Stimulated activated CD8-positive, alpha-beta memory T cell treated with anti-CD3 and anti-CD28 coated beads, Interleukin-15, amount 100 ng/mL, for 4 hours (primary cell): ENCODE measurements around the gene MARK2.

ENCODE experiments used
- DNase-seq, 2 donors: peaks; one replicate each; pipeline ENCODE4 v3.0.0-alpha.2; 2020; ENCODE audit warnings: low read depth in 2 of 2

Gene MARK2

DNA sequence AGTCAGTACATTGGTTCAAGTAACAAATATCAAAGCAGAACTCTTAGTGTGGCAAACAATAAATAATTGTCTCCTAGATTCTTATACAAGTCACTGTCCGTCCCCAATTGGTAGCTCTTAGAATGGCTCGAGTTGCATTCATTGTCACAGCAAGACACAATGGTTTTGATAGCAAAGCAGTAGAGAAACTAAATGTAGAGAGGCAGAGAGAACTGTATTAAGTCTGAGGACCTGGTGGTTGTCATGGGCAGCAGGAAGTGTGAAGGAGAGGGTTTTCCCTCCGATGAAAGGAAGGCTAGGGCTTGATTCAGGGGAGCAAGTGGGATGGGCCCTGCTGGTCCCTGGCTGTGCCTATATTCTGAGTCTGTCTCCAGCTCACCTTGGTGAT, 41.5 kb downstream of the MARK2 start:
- DNase-seq = no peak

DNA sequence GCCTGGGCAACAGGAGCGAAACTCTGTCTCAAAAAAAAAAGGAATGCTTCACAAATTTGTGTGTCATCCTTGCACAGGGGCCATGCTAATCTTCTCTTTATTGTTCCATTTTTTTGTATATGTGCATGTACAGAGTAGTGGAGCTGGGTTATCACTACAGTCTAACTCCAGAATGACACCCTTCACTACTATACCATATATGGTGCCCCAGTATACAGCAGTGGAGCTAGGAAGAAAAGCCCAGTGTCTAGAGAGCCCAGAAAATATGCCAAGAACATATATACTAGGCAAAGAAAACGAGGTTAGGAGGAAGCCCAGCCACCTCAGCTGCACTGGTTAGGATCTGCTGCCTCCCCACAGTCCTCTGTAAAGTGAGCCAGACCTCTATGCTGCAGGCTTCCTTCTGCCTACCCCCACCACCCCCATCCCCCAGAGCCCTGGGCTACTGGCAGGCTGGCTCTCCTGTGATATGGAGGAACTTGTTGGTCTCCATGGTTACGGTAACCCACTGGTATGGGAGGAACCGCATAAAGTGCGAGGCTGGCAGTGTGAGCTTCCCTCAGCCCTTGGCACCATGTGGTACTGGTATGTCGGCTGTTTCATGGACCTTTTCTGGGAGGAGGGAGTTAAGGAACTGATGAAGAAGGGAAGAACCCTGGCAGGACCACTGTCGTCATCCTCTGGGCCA, 43.8 kb downstream of the MARK2 start:
- DNase-seq = no peak

DNA sequence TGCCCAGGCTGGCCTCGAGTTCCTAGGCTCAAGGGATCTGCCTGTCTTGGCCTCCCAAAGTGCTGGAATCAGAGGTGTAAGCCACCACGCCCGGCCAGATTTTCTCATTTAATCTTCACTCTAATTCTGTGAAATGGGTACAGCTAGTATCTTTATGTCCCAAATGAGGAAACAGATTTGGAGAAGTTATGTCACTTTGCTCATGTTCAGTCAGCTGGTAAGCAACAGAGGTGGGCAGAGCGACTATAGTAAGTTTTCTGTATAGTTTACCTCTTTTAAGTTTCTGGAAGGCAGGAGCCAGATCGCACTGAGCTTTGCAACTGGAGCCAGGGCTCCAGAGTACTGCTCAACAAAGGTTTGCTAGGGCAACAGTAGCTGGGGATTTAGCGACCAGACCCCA, 44.9 kb downstream of the MARK2 start:
- no peak for DNase-seq

DNA sequence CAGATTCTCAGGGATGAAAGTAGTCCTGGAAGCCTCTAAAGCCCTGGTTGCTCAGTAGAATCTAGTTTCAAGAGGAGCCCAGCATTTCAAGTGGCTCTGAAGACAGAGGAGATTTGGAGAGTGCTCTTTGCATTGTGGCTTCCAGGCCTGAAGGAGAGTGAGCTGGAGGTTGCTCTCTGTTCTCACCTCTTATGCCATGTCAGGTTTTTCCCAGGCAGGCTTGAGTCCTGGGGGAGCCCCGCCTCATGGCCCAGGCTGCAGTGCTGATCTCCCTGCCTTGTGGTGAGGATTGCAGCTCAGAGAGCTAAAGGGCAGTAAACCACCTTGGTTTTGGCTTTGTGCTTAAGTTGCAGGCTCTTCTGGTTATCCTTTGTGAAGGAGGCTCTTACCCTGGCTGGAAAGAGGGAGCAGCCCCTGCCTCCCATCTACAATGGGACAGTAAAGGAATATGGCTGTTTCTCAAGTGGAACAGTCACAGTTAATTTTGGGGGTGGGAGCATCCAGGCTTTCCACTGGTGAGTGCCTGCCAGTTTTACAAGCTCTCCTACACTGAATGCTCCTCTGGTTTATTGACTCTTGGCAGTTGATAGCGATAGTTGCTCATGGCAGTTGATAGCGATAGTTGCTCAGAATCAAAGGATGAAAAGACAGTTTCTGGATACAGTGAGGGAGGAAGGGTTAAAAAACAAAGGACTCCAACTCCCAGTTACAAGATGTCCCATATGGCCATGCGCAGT, 45.5 kb downstream of the MARK2 start:
- DNase-seq = no peak

DNA sequence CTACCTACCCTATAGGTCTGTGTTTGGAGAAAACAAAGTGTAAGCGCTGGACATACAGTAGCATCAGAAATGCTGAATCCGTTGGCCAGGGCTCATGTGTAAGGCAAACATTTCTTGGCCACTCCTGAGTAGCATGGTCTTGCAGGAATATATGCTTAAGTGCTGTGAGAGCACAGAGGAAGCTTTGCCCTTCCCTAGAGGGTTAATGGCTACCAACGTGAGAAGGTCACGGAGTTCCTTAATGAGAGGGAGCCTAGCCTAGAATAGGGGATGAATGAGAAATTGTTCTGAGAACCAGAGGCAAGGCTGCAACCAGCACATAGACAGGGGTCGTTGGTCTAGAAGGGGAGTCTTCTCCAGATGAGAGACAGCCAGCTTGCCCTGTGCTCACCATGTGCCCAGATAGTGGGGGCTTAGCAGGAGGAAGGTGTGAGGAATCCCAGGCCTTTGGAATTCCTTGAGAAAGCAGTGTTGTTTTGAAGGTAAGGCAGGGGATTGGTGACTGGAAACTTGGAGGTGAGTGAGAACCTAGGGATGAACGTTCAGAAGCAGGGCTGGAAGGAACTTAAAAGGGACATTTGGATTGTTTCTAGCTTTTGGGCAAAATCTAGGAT, 48.6 kb downstream of the MARK2 start:
- no peak for DNase-seq

DNA sequence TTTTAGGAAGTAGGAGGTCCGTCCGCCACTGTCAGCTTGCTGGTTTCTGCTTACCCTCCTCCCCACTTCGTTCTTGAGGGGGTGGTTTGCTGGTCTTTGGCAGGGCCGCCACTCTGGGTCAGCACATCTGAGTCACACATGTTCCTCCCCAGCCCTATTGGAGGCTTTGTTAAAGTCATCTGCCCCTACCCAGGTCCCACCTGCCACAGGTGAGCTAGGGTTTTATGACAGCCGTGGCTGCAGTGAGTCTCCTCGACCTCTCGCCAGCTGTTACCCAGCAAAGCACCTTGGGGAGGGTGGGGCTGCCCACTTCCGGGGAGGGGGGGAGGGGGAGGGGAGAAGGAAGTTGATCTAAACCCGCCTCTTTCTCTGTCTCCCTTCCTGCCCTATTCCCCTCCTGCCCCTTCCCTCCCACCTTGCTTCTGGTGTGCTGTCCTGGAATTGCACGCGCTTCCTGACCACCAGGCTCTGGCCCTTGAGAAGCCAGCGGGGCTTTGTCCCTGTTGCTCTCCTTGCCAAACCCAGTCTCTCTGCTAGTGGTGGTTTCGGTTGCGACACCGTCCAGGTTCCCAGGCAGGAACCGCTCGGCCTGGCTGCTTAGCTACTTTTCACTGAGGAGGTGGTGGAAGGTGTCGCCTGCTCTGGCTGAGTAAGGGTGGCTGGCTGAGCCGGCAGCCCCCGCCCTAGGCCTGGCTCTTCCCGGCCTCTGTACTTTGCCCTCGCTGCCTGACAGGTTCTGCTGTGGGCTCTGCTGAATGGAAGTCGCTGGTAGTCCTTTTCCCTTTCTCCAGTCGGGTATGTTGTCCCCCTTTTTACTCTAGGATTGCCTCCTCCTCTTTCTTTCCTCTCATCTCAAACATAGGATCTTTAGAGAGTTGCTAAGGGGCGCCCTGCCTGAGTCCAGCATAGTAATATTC, 49.5 kb downstream of the MARK2 start:
- DNase-seq = peak; percentile 28 to 43

DNA sequence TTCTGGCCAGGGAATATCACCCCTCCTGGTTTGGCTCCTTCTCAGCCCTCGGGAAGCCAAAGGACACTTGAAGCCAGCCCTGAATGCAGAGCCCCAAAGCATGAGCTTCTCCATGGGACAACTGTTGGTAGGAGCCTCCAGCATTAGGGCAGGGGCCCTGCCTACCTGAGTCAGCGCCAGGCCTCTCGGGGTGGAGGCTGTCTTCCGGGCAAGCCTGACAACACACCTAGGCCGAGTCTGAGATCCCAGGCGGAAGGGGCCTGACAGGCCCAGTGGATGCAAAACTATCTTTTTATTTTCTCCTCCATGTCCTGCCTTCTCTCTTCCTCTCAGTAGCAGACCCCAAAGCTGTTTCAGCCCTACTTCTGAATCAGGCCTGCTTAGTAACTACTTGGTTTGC, 50.4 kb downstream of the MARK2 start:
- DNase-seq = no peak

DNA sequence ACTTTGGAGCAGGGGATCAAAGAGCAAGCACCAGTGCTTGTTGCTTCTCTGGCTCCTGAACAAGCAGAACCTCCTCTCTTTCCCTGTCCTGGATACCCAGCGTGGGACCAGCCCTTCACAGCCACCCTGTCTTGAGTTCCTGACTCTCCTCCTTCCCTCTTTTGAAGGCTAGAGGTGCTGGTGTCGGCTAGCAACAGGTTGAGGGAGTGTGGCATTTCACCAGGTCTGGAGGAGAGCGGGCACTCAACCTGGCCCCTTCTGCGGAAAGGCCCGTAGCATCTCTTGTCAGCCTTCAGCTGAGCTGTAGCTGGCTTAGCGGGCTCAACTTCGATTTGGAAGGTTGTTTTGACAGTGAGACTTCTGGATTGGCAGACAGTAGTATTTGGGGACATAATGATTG, 51.5 kb downstream of the MARK2 start:
- no peak for DNase-seq

DNA sequence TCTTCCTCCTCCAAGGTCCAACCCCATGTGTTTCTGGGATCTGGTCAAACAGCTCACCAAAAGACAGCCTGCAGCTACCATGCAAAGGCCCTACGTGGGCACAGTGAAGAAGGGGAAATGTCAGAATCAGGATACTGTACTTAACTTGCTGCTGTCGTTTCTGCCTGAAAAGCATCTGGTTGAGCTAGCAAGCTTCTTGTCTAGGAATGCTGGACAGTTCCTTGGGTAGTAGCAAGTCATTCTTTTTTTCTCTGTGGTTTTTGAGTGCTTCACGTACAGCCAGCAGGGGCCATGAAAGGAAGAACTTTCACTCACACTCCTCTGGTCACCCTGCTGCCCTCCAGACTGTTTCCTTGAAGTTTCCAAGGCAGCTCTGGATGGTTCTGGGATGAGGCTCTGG, 53.3 kb downstream of the MARK2 start:
- DNase-seq = no peak

DNA sequence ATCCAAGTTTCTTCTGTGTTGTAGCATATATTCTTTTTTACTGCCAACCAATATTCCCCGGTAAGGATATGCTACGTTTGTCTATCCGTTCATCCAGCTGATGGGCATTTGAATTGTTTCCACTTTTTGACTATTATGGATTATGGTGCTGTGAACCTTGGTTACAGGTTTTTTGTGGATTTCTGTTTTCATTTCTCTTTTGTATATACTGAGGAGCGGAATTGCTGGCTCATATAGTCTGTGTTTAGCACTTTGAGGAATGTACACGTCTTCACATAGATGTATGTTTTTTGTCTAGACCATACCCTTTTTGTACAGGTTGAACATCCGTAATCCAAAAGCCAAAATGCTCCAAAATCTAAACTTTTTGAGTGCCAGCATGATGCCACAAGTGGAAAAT, 54.4 kb downstream of the MARK2 start:
- DNase-seq = no peak

DNA sequence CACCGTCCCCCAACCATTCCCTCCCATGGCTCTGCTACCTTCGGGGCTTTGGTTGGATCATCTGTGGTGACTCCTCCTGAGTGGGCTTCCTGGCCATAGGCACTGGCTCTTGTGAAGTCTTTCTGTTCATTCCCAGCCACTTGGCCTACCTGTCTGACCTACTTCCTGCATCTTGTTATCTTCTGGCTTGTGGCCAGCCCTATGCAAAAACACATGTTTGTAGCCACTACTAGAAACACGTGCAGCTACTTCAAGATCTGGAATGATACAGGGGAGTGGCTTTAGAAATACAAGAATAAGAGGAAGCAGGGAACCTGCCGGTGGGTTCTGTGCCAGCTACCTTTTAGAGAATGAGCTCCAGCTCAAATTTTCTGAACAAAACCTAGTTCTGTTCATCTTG, 57.2 kb downstream of the MARK2 start:
- no peak for DNase-seq

DNA sequence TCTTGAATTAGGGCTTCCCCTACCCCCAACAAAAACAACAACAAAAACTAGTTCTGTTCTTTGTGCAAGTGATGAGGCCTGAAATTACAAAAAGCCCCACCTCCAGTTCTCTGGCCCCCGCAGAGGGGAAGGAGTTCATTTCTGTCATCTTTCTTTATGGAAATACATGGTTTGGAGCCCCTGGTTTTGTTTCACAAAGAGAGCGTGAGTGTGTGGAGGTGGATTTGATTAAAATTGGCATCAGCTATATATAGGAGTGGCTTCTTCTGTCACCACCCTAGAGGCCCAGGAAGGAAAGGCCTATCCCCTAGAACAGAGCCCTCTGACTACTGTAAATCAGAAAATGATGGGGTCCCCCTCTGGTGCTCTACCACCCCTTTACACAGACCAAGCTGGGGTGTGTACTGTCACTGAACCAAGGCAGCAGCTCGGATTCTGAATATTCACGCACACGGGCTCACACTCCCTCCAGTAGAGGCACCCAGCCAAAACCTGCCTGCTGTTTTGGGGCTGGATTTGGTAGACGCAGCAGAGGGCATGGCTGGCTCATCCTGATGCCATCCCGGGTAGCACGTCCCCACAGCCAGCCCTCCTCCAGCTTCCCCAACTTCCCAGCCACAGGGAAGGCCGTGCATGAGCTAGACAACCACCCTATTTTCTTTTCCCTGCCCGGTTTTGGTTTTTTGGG, 58.7 kb downstream of the MARK2 start:
- DNase-seq = no peak

DNA sequence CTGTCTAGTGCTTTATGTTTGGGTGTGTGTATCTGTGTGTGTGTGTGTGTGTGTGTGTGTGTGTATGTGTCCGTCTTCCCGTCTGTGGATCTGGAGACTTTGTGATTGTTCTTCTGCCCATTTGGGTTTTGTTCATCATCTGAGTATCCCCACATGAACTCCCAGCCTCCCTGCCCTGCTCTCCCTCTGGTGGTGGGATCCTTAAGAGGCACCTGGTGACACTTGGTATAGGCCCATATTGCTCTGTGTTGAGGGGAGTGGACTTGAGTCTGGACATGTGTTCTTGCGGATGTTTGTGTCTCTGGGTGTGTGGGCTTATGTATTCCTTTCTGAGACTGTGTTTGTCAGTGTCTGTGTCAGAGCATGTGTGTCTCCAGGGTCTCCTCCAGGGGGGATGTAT, 62.8 kb downstream of the MARK2 start:
- no peak for DNase-seq

DNA sequence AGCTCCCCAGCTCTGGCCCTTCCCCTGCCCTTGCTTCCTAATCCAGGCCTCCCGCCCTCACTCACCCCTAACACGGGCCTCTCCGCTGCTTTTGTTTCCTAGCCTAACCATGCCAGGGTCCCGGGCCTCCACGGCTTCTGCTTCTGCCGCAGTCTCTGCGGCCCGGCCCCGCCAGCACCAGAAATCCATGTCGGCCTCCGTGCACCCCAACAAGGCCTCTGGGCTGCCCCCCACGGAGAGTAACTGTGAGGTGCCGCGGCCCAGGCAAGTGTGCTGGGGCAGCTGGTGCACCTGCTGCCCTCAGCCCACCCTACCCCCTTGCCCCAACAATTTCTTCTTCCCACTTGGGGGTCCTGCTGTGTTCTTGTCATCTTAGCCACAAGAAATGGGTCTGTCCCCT, 65.0 kb downstream of the MARK2 start:
- DNase-seq = no peak

DNA sequence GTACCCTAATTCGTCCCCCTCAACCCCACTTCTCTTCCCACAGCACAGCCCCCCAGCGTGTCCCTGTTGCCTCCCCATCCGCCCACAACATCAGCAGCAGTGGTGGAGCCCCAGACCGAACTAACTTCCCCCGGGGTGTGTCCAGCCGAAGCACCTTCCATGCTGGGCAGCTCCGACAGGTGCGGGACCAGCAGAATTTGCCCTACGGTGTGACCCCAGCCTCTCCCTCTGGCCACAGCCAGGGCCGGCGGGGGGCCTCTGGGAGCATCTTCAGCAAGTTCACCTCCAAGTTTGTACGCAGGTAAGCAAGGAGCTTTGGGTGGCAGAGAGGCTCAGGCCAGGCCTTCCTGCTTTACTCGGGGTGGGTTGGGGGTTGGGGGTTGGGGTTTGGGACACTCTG, 65.8 kb downstream of the MARK2 start:
- no peak for DNase-seq

DNA sequence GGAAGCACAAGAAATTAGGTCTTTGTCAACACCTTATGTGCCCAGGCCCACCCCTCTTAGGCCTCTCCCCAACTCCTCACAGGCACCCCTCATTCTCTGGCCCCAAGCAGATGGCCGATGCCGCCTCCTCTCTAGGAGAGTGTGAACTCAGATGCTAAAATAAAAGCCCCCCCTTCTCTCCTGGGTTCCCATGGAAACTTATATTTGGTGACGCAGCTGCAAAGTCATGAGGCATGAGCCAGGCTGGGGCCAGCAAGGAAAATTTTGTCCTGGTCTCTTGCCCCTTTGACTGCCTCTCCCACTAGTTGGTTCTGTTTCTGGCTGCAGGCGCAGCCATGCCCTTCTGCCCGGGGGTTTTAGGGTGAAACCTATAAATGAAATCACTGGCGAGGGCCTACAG, 66.3 kb downstream of the MARK2 start:
- no peak for DNase-seq

DNA sequence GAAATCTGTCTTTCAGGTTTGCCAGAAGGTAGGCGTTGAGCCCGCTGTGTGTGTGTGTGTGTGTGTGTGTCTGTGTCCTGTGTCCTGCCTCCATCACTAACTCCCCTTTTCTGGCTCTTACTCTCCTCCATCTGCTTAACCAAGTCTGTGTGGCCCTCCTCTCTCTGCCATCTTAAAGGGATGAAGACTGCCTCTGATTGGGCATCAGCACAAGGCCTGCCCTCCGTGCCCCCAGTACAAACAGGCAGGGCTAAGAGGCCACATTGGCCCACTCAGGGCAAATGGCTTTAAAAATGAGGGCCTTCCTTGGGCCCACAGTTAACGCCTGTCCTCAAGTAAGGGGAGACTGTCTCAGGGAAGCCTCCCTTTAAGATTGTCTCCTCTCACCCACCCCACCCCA, 67.2 kb downstream of the MARK2 start:
- DNase-seq = no peak

DNA sequence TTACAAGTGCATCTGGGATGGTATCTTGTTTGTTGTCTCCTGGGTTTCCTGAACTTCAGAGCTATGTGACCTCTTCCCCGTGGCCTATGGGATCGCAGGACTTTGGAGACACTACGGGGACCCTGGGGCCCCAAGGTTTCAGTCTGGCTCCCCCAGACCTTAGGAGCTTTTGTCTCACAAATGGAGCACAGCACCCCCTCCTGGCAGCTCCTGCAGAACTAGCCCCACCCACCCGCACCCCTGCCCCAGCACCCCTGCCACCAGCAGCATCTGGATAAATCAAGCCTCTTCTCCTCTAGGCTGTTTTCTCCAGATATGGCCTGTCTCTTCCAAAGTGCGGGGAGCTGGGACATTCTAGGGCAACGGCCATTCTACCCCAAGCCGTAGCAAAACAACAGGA, 67.7 kb downstream of the MARK2 start:
- DNase-seq = no peak

DNA sequence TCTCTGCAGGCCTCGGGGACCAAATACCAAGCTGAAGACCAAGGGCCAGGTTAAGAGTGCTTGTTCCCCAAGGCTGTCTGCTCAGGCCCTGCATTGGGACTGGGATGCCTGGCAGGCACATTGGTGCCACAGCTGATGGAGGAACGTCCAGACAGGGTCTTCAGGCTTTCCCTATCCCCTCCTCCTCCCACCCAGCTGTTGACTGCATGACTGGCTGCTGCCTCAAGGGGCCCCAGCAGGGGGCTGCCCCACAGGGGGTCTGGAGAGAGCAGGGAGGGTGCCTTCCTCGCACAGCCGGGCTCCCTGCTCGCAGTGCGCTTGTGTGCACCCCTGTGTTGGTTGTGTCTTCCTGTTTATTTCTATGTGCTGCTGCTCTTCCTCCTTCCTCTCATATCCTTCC, 68.2 kb downstream of the MARK2 start:
- DNase-seq = no peak

DNA sequence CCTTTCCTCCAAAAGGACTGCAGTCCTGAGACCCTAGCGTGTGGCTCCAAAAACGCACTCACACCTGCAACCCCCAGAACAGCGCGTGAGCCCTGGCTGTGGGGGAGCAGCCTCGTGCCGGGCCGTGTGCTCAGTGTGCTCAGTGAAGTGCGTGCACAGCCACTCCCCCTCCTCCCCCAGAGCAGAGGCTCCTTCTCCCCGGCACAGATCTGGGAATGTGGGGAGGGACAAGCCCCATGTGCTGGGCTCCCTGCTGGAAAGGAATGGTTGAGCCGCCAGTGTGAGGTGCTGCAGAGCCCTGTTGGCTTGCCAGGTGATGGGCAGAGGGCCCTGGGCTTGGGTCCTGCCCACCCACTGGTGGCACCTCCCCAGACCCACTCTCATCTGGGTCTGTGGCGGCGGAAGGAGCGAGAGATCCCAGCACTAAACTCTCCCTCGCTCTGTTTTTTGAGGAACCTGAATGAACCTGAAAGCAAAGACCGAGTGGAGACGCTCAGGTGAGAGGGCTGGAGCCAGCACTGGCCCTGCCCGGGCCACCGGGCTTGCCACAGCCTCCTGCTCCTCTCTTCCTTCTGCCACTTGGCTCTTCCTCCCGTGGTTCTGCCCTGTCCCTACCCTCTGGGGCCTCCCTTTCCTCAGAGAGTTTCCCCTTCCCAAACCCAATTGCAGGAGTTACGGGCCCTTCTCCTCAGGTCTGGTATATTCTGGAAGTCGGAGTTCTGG, 69.1 kb downstream of the MARK2 start:
- no peak for DNase-seq
